ENCODE measurements around the gene PIN1.

The PIN1 gene

DNA sequence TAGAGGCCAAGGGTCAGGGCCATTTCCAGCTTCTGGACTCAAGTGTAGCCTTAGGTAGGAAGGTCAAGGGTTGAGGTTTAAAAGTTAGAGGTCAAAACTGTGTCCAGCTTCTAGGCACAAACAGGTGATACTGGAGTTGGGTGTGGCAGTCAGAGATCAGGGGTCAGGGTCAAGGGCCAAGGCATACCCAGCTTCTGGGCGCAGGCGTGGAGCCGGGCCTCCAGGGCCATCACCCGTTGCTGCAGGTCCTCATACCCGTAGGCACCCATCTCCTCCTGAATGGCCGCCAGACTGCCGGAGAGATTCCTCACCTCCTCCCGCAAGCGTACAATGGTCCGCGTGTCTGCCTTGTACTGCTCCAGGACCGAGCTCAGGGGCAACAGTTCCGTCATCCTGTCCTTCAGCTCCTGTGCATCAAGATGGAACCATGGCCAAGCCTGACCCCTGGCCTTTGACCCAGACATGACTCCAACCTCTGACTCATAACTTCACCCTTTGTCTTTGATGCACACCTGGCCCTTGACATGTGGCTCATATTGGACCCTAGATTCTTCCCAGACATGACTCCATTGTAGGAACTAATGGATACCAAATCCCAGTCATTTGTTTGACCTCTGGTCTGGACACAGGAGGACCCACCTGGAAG is 22.1 kb downstream of the PIN1 start:
- no peak for DNase-seq

DNA sequence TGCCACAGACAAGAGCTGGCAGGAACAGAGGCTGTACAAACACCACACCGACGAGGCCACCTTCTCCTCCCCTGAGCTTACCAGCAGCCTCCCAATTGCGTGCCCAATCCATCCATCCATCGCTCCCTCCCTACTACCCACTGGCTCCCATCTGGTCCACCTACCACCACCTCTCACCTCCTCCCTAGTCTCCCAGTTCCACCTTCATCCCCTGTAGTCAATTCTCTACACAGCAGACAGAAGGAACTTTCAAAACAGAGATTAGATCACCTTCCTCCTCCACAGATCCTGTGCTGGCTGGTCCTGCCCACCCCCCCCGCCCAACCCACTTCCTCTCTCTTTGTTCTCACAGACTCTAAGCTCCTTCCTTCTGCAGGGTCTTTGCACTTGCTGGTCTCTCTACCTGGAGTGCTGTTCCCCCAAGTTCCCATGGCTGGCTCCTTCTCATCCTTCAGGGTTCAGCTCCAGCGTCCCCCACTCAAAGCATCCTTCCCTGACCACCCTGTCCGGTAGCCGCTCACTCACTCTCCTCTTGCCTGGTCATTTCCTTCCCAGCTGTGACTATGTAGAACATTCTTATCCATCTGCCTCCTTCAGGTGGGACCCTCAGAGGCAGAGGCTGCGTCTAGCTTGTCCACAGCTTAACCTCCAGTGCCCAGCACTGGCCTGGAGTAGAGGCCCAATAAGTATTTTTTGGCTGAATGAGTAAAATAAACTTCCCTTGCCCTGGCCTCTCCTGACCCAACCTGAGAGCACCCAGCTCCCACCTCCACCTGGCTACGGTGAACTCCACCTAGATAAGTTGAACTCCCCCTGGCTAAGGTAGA is 23.0 kb downstream of the PIN1 start:
- no peak for DNase-seq

DNA sequence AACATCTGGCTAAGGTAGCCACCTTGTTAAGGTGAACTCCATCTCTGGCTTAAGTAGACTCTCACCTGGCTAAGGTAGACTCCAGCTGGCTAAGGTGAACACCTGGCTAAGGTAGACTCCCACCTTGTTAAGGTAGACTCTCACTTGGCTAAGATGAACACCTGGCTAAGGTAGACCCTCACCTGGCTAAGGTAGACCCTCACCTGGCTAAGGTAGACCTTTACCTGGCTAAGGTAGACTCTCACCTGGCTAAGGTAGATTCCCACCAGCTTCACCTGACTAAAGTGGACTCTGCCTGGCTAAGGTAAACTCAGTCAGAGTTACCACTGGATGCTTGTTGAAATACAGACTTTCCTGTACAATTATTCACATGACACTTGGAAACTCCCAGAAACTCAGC is 23.6 kb downstream of the PIN1 start:
- no peak for DNase-seq

DNA sequence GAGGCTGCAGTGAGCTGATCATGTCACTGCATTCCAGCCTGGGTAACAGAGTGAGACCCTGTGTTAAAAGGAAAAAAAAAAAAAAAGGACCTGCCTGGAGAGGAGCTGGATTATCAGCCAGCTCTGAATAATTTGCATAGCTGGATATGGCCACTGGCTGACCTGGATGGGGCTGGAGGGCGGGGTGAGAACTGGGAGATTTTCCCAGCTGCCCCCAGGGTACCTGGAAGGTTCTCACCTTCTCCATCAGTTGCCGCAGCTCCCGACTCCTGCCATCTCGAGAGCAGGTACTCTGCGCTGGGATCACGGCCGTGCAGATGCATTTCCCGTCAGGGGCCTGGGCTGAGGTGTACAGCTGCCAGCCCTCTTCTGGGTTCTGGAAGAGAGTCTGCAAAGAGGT is 25.3 kb downstream of the PIN1 start:
- DNase-seq: no peak

DNA sequence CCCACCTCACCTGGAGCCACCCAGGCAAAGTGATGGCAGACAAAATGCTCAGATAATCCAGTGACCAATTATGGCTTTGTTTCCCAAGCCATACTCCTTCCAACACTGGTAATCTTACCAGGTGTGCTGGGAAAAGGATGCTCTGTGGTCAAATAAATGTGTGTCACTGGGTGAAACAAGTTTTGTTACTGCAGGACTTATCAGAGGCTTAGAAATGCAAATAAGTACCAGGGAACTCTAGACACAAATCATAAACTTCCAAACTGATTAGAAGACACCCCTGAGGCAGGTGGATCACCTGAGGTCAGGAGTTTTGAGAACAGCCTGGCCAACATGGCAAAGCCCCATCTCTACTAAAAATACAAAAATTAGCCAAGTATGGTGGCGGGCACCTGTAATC is 26.4 kb downstream of the PIN1 start:
- no peak for DNase-seq

DNA sequence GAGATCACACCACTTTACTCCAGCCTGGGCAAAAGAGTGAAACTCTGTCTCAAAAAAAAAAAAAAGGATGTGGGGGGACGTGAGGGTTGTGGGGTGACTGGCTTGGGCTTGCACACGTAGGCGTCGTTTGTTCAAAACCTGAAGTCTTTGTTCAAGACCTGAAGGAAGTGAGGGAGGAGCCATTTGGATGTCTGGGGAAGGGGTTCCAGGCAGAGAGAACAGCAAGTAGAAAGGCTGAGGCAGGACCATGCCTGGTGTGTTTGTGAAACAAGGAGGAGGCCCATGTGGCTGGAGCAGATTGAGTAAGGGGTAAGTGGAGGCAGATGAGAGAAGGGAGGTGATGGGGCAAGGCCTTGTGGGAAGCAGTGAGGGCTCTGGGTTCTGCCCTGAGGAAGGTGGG is 27.8 kb downstream of the PIN1 start:
- no peak for DNase-seq

DNA sequence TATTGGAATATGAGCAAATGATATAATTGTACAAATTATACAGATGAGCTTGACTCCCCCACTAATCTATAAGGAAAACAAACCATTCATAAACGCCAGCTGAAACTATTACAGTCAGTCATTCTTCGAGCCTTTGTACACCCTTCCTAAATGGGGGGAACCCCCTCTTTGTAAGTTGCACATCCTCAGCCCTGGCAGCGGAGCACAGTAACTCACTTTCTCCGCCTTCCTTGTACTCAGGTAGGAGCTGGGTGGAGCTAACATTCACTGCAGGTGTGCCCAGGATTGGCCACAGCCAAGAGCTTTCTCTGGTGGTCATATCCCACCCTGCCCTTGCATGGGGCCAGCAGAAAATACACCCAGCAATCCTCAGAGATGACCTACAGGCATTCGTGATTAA is 28.6 kb downstream of the PIN1 start:
- no peak for DNase-seq

DNA sequence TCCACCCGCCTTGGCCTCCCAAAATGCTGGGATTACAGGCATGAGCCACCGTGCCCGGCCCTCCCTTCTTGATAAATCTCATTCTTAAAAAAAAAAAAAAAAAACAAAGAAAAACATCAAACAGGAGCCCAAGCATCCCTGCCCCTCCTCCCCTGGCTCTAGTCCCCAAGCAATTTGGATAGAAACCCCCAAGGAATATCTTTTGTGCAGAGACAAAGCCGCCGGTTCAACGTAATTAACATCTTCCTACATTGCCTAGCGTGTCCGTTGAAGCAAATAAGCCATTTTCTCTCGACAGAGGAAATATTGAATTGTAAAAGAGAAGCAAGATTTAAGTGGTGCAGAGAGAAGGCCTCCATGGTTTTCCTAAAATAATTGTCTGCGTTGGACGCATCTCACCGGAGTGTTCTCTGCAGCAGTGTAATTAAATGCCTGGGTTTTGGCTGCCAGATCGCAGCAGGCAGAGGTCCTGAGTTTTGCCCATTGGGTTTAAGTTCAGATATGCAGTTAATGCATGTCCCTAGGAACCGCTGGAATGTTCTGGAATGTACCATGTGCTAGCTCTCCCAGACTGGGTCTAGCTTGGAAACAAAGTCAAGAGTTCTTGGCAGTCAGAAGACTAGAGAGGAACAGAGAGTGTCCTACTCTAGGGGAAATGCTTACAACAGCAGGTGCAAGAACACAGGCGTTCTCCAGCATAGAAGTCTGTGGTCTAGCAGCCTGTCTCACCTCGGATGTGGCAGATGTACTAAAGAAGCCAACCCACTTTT is 30.8 kb downstream of the PIN1 start:
- no peak for DNase-seq

DNA sequence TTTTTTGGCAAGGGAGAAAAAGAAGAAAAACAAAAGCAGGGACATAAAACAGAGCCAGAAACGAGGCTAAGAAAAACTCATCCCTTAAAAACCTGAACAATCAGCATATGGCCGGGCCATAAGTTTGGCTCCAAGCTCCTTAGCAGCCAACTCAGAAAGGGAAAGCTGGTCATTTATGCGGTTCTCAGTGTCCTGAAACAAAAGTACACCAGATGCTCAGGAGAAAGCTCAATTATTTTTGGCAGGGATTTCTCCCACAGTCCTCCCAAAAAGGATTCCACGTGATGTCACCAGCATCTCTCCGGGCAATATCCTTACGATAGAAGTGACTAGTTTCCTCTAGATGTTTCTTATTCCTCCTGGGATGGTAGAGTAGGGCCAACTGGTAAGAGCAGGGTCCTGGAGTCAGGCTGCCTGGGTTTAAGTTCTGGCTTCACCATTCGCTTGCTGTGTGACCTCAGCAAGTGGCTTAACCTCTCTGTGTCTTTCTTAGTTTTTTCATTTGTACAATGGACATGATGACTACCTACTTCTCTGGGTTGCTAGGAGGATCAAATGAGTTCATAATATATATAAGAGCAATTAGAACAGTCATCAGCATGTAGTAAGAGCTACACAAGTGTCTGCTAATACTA is 34.0 kb downstream of the PIN1 start:
- DNase-seq: no peak

DNA sequence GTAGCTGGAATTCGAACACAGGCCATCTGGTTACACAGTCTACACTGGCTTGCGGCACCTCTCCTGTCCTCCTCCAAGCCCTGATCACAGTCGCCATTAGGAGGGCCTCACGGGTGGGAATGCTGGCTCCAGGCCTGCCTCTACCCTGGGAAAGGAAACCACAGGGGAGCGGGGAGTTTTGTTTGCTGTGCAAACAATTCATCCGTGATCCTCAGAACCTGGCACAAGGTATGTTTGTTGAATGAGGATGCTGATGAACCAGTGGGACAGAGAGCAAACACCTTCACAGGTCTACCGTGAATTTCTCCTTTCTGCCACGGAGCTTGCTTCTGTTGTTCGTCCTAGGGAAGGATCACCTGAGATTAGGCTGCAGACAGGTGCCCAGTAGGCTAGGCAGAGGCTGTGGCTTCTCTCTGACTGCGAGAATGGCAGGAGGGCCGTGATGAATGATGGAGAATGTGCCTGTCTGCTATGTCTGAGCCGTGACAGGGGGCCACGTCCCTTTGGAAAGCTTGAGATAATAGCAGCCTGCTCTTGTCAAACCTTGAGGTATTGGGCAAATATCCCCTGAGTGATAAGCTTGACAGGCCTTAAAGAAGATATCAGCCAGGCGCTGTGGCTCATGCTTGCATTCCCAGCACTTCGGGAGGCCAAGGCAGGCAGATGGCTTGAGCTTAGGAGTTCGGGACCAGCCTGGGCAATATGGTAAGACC is 36.7 kb downstream of the PIN1 start:
- DNase-seq: no peak

DNA sequence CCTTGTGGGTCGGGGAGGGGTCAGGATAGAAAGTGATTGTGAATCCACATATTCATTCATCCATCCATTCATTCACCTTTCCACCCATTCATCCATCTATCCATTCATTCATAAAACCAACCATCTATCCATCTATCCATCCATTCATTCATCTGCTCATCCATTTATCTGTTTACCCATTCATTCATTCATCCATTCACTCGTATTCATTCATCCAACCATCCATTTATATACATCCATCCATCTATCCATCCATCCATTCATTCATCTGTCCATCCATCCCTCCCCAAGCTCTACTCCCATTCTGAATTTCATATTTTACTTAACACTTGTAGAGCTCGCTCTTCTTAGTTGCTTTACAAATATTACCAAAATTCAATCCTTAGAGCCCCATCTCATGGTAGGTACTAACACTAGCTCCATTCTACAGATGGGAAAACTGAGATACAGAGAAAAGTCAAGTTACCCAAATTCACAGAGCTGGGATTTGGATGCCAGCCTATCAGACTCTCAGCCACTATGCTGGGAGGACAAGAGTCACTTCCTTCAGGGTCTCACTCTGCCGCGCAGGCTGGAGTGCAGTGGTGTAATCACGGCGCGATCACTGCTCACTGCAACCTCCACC is 37.6 kb downstream of the PIN1 start:
- no peak for DNase-seq

DNA sequence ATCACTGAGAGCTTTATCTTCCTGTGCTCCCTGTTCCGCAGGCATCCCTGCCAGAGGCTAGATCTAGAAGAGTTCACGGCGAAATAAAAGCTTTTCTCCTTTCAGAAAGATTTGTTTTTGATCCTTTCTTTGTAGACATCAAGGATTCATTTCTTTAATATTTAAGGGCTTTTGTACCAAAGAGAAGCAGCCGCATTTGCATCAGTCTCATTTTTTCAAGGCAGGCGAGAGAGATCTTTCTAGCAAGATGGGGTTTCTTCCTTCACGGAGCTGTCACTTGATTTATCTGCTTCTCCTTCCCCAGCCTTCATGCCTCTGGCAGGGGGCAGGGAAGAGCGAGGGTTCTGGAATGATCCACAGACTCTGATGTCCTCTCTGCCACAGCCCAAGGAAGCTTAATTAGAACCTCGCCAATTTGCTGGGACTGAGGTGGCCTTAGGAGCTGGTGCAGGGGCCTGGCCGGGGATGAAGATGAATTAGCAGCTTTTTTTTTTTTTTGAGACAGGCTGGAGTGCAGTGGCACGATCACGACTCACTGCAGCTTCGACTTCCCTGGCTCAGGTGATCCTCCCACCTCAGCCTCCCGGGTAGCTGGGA is 40.0 kb downstream of the PIN1 start:
- no peak for DNase-seq

DNA sequence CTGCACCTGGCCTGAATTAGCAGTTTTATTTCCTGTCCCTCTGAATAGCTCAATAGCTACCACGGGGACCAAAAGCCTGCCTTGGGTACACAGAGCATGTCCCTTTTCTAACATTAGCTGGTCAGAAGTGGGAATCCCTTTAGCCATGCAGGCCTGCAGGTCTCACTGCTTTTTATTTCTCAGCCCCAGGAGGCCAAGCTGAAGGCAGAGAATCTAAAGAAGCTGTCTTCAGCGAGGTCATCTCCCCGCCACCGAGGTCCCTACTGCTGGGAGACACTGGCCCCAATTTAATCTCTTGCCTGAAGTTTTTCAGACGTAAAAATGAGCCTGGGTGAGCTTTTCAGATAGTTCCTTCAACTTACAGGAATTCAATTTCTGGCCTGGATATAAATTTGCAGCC is 40.7 kb downstream of the PIN1 start:
- DNase-seq: no peak

DNA sequence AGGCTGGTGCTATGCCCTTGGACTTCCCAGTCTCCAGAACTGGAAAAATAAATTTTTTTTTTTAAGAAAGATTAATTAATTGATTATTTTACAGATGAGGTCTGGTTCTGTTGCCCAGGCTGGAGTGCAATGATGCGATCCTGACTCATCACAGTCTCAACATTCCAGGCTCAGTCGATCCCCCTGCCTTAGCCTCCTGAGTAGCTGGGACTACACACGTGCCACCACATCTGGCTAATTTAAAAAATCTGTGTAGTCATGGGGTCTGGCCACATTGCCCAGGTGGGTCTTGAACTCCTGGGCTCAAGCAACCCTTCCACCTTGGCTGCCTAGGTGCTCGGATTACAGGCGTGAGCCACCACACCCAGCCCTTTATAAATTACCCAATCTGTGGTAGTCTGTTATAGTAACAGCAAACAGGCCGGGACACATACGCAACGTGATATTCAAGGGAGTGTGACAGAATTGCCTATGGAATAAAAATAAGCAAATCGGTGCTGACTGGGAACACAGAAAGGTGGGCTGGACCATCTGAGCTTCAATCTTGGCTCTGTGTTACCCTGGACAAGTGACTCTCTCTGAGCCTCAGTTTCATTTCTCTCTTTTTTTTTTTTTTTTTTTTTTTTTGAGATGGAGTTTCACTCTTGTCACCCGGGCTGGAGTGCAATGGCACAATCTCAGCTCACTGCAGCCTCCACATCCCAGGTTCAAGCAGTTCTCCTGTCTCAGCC is 42.8 kb downstream of the PIN1 start:
- DNase-seq: peak; percentile 83

DNA sequence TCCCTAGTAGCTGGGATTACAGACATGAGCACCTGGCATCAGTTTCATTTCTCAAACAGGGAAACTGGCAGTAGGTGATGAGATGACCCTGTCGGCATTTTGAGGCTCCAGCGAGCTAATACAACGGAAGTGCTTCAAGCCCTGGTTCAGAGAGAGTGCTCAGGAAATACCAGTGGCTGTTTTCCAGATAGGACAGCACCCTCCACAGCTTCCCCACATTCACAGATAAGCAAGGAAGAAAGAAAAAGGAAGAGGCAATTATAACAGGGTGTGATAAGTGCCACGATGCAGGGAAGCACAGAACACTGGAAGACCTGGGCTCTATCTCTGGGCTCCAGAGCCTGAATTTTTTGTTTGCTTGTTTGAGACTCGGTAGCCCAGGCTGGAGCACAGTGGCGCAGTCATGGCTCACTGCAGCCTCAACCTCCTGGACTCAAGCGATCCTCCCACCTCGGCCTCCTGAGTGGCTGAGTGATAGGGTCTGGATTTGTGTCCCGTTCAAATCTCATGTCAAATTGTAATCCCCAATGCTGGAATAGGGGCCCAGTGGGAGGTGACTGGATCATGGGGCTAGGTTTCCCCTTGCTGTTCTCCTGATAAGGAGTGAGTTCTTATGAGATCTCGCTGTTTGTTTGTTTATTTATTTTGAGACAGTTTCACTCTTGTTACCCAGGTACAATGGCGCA is 43.5 kb downstream of the PIN1 start:
- peak; percentile 37 for DNase-seq

DNA sequence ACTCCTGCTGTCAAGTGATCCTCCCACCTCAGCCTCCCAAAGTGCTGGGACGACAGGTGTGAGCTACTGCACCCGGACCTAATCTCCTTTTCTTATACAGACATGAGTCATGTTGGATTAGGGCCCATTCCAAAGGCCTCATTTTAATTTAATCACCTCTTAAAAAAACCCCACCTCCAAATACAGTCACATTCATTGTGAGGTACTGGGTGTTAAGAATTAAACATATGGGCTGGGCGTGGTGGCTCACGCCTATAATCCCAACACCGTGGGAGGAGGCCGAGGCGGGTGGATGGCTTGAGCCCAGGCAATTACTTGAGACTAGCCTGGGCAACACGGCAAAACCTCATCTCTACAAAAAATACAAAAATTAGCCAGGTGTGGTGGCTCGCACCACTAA is 46.6 kb downstream of the PIN1 start:
- peak; percentile 14 for DNase-seq

DNA sequence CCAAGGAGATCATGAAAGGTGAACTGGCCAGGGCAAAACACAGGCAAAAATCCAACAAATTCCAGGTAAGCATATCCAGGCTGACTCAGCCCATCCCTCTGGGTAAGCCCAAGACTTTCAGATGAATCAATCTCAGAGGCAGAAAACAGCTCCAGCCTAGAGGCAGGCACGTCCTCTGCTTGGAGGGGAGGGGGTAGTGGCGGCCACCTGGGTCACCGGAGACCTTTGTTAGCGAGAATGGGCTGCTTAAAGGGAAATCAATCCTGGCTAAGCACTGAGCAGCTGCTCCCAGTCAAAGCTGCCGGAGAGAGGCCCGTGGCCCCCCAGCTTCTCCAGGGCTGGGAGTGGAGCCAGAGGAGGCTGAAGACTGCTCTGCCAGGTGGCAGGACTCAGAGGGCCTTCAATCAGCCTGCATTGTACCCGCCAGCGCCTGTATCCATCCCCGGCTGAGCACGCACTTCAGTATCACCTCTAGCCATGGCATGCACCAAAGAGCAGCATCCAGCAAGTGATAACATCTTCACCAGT is 48.2 kb downstream of the PIN1 start:
- DNase-seq: peak; percentile 16

DNA sequence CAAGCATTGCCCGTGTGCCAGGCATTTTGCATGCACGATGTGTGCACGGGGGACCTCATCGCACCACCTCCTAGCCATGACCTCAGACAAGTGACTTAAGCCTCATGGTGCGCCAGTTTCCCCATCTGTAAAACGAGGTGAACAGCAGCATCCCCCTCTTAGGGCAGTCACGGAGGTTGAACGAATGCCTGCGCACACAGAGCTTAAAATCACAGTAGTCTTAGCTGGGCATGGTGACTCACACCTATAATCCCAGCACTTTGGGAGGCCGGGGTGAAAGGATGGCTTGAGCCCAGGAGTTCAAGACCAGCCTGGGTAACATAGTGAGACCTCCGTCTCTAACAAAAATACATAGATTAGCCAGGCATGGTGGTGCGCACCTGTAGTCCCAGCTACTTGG is 48.6 kb downstream of the PIN1 start:
- no peak for DNase-seq

DNA sequence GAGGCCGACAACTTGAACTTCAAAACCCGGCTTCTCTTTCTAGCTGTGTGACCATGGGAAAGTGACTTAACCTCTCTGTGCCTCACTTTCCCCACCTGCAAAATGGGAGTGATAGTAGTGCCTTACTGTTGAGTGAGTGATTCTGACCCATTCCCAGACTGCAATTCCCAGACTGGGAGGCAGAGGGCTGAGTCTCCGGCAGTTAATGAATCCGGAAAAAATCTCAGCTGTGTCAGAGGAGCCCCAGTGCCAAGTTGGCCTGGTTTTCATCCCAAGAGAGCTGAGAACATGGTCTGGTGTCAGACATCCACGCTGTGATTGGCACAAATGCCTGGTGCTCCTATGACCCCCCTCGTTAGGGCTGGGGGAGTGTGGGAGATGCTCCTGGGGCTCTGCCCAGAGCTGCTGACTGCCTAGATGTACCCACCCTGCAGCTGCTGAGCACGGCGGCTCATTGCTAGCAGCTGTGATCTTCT is 50.0 kb downstream of the PIN1 start:
- DNase-seq: peak; percentile 41

Measured in fibroblast of skin of right biceps (primary cell).